GM12892 (cell line): Measurements from ENCODE around the gene ATAT1.
A peak's percentile ranks its signal among the peaks of the same experiment; 100 is the strongest.

ENCODE experiments used
- DNase-seq: peaks from one replicate; pipeline ENCODE4 v3.0.0; 2011; ENCODE audit not compliant: insufficient read length
- FAIRE-seq: peaks from 2 replicates; lab custom pipeline; 2011; peaks lifted over from hg19 to GRCh38; lab: Jason Lieb, UNC
- POLR2A ChIP-seq: IDR thresholded peaks from 2 replicates; pipeline ENCODE4 v1.6.1; 2011; ENCODE audit warnings: low read depth, low read length, control low read depth
- POLR2AphosphoS5 ChIP-seq: IDR thresholded peaks from 2 replicates; pipeline ENCODE4 v1.6.1; 2011; ENCODE audit warnings: low read depth, low read length, control low read depth
- TAF1 ChIP-seq: IDR thresholded peaks from 2 replicates; pipeline ENCODE4 v1.6.1; 2011; ENCODE audit warnings: low read depth, mild to moderate bottlenecking, control low read depth, low read length, borderline replicate concordance

ATAT1 gene

GRCh38 chr6:30688569-30688968 lies 61.9 kb downstream of the ATAT1 start:
- no peak for TF ChIP-seq POLR2A
- TF ChIP-seq TAF1: no peak
- no peak for TF ChIP-seq POLR2AphosphoS5
- DNase-seq: no peak
- FAIRE-seq: no peak

- no peak for FAIRE-seq
- TF ChIP-seq POLR2A (no peak), POLR2AphosphoS5 (no peak), TAF1 (no peak)
Observed at GRCh38 chr6:30689022-30689865, 62.6 kb downstream of the ATAT1 start.

GRCh38 chr6:30689985-30690384 lies 63.3 kb downstream of the ATAT1 start:
- no peak for TF ChIP-seq POLR2A
- TF ChIP-seq TAF1: no peak
- TF ChIP-seq POLR2AphosphoS5: no peak
- no peak for FAIRE-seq
- DNase-seq: no peak

More at GRCh38 chr6:30689022-30689865, 62.6 kb downstream of the ATAT1 start:
- DNase-seq: no peak

- FAIRE-seq: peak; percentile 85
- TF ChIP-seq POLR2AphosphoS5 (no peak), POLR2A (peak; percentile 22; the same call in 1 of the 2 replicates), TAF1 (no peak)
- DNase-seq: peak; percentile 80
Observed at GRCh38 chr6:30690403-30691207, 63.9 kb downstream of the ATAT1 start, which contains the start of gene NRM. Gene NRM, minus strand, starts transcription at chr6:30690984. Its CDS starts 10 bp downstream, at chr6:30690974.

- DNase-seq: no peak
- no peak for TF ChIP-seq POLR2A
- no peak for TF ChIP-seq TAF1
- no peak for TF ChIP-seq POLR2AphosphoS5
- FAIRE-seq: no peak
Observed at GRCh38 chr6:30691208-30691847, 64.7 kb downstream of the ATAT1 start.
